Measurements from ENCODE around the gene MAD1L1.

Gene MAD1L1

GRCh38 chr7:2171855-2172254 is 60.9 kb downstream of the MAD1L1 start:
- Histone ChIP-seq H3K79me2 (ENCODE audit: control insufficient read depth, low read length) (no peaks in the 10 kb centered on the region), H3K4me2 (ENCODE audit: low read length) (no peak overlapping the region), H3K27ac (ENCODE audit: low read depth, low read length) (no peak overlapping the region), H4K20me1 (ENCODE audit: control insufficient read depth, insufficient read depth, low read depth, low read length) (no peaks in the 10 kb centered on the region), H3K9me2 (replicated peaks; ENCODE audit: control insufficient read depth, low read length) (no peaks in the 10 kb centered on the region), H3K4me1 (ENCODE audit: control insufficient read depth, low read length) (peaks cover 7% of the 10 kb centered on the region), H3K36me3 (ENCODE audit: control insufficient read depth, low read length) (peaks cover 27% of the 10 kb centered on the region), H3K27me3 (ENCODE audit: control insufficient read depth, low read length) (no peaks in the 10 kb centered on the region), H3K9me3 (ENCODE audit: control insufficient read depth, insufficient read depth, low read length) (no peaks in the 10 kb centered on the region), H3F3A (ENCODE audit: control insufficient read depth, insufficient read depth) (0 out of 2 replicates have a peak, but pooled peaks cover 2% of the 10 kb centered on the region), H3K4me3 (ENCODE audit: low read length) (no peak overlapping the region)
- TF ChIP-seq CTCF (IDR thresholded peaks at IDR 0.05; ENCODE audit: low read depth, low read length, poor library complexity, severe bottlenecking) (no peak), EZH2phosphoT487 (IDR thresholded peaks at IDR 0.05; ENCODE audit: borderline replicate concordance, low read length) (no peak)

GRCh38 chr7:2170576-2171521 is 61.9 kb downstream of the MAD1L1 start:
- TF ChIP-seq CTCF (IDR thresholded peaks at IDR 0.05; ENCODE audit: low read depth, low read length, poor library complexity, severe bottlenecking) (no peak), EZH2phosphoT487 (IDR thresholded peaks at IDR 0.05; ENCODE audit: borderline replicate concordance, low read length) (no peak)
- Histone ChIP-seq H3K4me2 (ENCODE audit: low read length) (no peak overlapping the region), H3K27ac (ENCODE audit: low read depth, low read length) (no peak overlapping the region), H3K4me1 (ENCODE audit: control insufficient read depth, low read length) (peaks cover 17% of the 10 kb centered on the region), H3K27me3 (ENCODE audit: control insufficient read depth, low read length) (no peaks in the 10 kb centered on the region), H3K9me3 (ENCODE audit: control insufficient read depth, insufficient read depth, low read length) (no peaks in the 10 kb centered on the region), H3K9me2 (replicated peaks; ENCODE audit: control insufficient read depth, low read length) (no peaks in the 10 kb centered on the region), H3K36me3 (ENCODE audit: control insufficient read depth, low read length) (peaks cover 36% of the 10 kb centered on the region), H4K20me1 (ENCODE audit: control insufficient read depth, insufficient read depth, low read depth, low read length) (no peaks in the 10 kb centered on the region), H3K79me2 (ENCODE audit: control insufficient read depth, low read length) (peaks cover 7% of the 10 kb centered on the region; the same call in 1 of the 2 replicates), H3F3A (ENCODE audit: control insufficient read depth, insufficient read depth) (0 out of 2 replicates have a peak, but pooled peaks cover 2% of the 10 kb centered on the region), H3K4me3 (ENCODE audit: low read length) (no peak overlapping the region)

DNA sequence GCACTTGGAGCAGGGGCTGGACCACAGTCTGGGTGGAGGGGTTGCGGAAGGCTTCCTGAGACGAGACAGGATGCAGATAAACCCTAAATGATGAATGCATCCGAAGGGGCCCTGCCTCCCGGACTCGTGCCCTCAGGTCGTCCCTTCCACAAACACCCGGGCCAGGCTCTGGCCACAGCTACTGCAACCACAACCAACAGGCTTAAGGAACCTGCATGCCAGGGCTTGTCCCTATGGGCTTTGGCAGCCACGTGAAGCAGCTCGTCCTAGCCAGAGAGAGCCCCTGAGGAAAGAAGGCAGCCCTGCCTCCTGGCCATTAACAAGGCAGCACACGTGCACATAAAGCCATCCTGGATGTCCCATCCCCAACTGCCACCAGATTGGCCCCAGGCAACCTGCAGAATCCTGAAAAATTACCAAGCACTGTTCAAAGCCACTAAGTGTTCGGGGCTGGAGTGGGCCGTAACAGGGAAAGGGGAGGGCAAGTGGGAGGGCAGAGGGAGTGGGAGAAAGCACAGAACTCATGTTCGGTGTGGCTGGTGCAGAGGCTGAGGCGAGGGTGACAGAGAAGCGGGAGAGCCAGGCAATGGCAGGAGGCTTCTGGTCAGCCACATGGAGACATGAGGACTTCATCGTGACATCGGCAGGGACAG is 62.7 kb downstream of the MAD1L1 start:
- no peak overlapping the region for H3K4me2 ChIP-seq (ENCODE audit: low read length)
- H3K36me3 ChIP-seq (ENCODE audit: control insufficient read depth, low read length), result peaks cover 40% of the 10 kb centered on the region
- H3F3A ChIP-seq (ENCODE audit: control insufficient read depth, insufficient read depth), result 0 out of 2 replicates have a peak, but pooled peaks cover 2% of the 10 kb centered on the region
- H3K79me2 ChIP-seq (ENCODE audit: control insufficient read depth, low read length), result peaks cover 14% of the 10 kb centered on the region
- H3K27me3 ChIP-seq (ENCODE audit: control insufficient read depth, low read length), result no peaks in the 10 kb centered on the region
- no peak for TF ChIP-seq CTCF (IDR thresholded peaks at IDR 0.05; ENCODE audit: low read depth, low read length, poor library complexity, severe bottlenecking)
- TF ChIP-seq EZH2phosphoT487 (IDR thresholded peaks at IDR 0.05; ENCODE audit: borderline replicate concordance, low read length), result no peak
- peaks cover 25% of the 10 kb centered on the region for H3K4me1 ChIP-seq (ENCODE audit: control insufficient read depth, low read length)
- H4K20me1 ChIP-seq (ENCODE audit: control insufficient read depth, insufficient read depth, low read depth, low read length), result no peaks in the 10 kb centered on the region
- H3K27ac ChIP-seq (ENCODE audit: low read depth, low read length), result no peak overlapping the region
- H3K4me3 ChIP-seq (ENCODE audit: low read length), result no peak overlapping the region
- no peaks in the 10 kb centered on the region for H3K9me2 ChIP-seq (replicated peaks; ENCODE audit: control insufficient read depth, low read length)
- no peaks in the 10 kb centered on the region for H3K9me3 ChIP-seq (ENCODE audit: control insufficient read depth, insufficient read depth, low read length)
